H1 (cell line): ENCODE results near the gene HOXB8. TPM values are rescaled to one million over a fixed set of nuclear protein-coding genes. Genes with fewer than 3 reads are reported as not detected.

Experiments
- CTCF ChIA-PET: fragments of 300-600 bp; sonication (Branson Sonifier 250); formaldehyde crosslinking; loops from one replicate; lab custom pipeline; 2021; ENCODE audit not compliant: partially characterized antibody; lab: Charles Lee
- POLR2A ChIA-PET: fragments of 300-600 bp; sonication (Branson Sonifier 250); formaldehyde crosslinking; loops from one replicate; lab custom pipeline; 2021; ENCODE audit warnings: inconsistent platforms; ENCODE audit not compliant: partially characterized antibody; lab: Charles Lee
- DNase-seq, 2 experiments: peaks; one replicate each; pipeline versions ENCODE4 v3.0.0 to v3.0.0-alpha.2; 2010 to 2022; ENCODE audit warnings: low spot score in 2 of 2, low read depth in 1 of 2, mixed read lengths in 1 of 2
- FAIRE-seq: peaks from 2 replicates; lab custom pipeline; 2011; peaks lifted over from hg19 to GRCh38; lab: Jason Lieb, UNC
- H2AFZ ChIP-seq: 2 replicates; pipeline ENCODE4 v1.8.1; 2012; ENCODE audit warnings: low read length, inconsistent platforms
- H2AK5ac ChIP-seq: 2 replicates; pipeline ENCODE4 v1.6.1; 2013; ENCODE audit warnings: low read depth, low read length
- H2BK120ac ChIP-seq: replicated peaks from 2 replicates; pipeline ENCODE3; 2013; ENCODE audit warnings: low read depth, low read length, inconsistent platforms
- H2BK12ac ChIP-seq: 2 replicates; pipeline ENCODE4 v1.6.1; 2013; ENCODE audit warnings: low read depth, low read length
- H2BK15ac ChIP-seq: 2 replicates; pipeline ENCODE4 v1.6.1; 2013; ENCODE audit warnings: low read length
- H2BK20ac ChIP-seq: 2 replicates; pipeline ENCODE4 v1.6.1; 2013; ENCODE audit warnings: low read length
- H2BK5ac ChIP-seq: 2 replicates; pipeline ENCODE4 v1.6.1; 2013; ENCODE audit warnings: low read depth, low read length
- H3K14ac ChIP-seq: 2 replicates; pipeline ENCODE4 v1.6.1; 2013; ENCODE audit warnings: inconsistent platforms; ENCODE audit not compliant: insufficient read length
- H3K18ac ChIP-seq: 2 replicates; pipeline ENCODE4 v1.6.1; 2013; ENCODE audit warnings: low read length; ENCODE audit errors: extremely low read depth
- H3K23ac ChIP-seq: 2 replicates; pipeline ENCODE4 v1.6.1; 2013; ENCODE audit warnings: inconsistent platforms; ENCODE audit not compliant: insufficient read length
- H3K23me2 ChIP-seq: 2 replicates; pipeline ENCODE4 v1.6.1; 2013; ENCODE audit warnings: low read depth, low read length
- H3K27ac ChIP-seq: 2 replicates; pipeline ENCODE4 v1.6.1; 2011; ENCODE audit warnings: low read depth, low read length, inconsistent platforms
- H3K27me3 ChIP-seq, 4 experiments: replicated peaks in 1 of 4; 1 replicate in 1 of 4; 2 replicates in 3 of 4; pipeline versions ENCODE4 v1.6.1 to v1.8.1; 2011 to 2013; ENCODE audit warnings: low read length in 3 of 4, mild to moderate bottlenecking in 3 of 4, inconsistent platforms in 2 of 4, mixed read lengths in 2 of 4, moderate library complexity in 1 of 4; ENCODE audit not compliant: control insufficient read depth in 3 of 4, insufficient read depth in 3 of 4; ENCODE audit errors: extremely low read depth in 1 of 4
- H3K36me3 ChIP-seq, 4 experiments: 2 replicates each; pipeline versions ENCODE4 v1.6.1 to v1.8.1; 2011 to 2013; ENCODE audit warnings: mild to moderate bottlenecking in 4 of 4, low read length in 3 of 4, moderate library complexity in 2 of 4, control low read depth in 1 of 4, inconsistent platforms in 1 of 4; ENCODE audit not compliant: insufficient read depth in 4 of 4, control insufficient read depth in 2 of 4
- H3K4ac ChIP-seq: replicated peaks from 2 replicates; pipeline ENCODE3; 2013; ENCODE audit warnings: low read length, low read depth, mixed read lengths, inconsistent platforms; ENCODE audit not compliant: insufficient read length
- H3K4me1 ChIP-seq, 4 experiments: replicated peaks in 1 of 4; 1 replicate in 1 of 4; 2 replicates in 3 of 4; pipeline versions ENCODE4 v1.6.1 to v1.8.1; 2011 to 2013; ENCODE audit warnings: low read length in 3 of 4, inconsistent platforms in 2 of 4, mixed read lengths in 1 of 4; ENCODE audit not compliant: insufficient read depth in 4 of 4, control insufficient read depth in 3 of 4
- H3K4me2 ChIP-seq, 2 experiments: 2 replicates each; pipeline versions ENCODE4 v1.6.1 to v1.8.1; 2011 to 2013; ENCODE audit warnings: low read depth in 2 of 2, low read length in 2 of 2, control low read depth in 1 of 2, inconsistent platforms in 1 of 2, mild to moderate bottlenecking in 1 of 2; ENCODE audit not compliant: insufficient read depth in 1 of 2
- H3K4me3 ChIP-seq, 4 experiments: fragments of 200-600, 300-600 bp in 1 of 4; sonication (generic), shearing (Covaris generic), sonication (Bioruptor Twin) in 1 of 4; 2 replicates each; pipeline versions ENCODE4 v1.5.1 to v1.8.1; 2011 to 2016; ENCODE audit warnings: low read length in 4 of 4, low read depth in 3 of 4, control low read depth in 2 of 4, inconsistent platforms in 2 of 4, mild to moderate bottlenecking in 2 of 4, mixed read lengths in 1 of 4, moderate library complexity in 1 of 4; ENCODE audit not compliant: insufficient read depth in 2 of 4; ENCODE audit errors: extremely low read depth in 1 of 4
- H3K56ac ChIP-seq: replicated peaks from 2 replicates; pipeline ENCODE3; 2013; ENCODE audit warnings: low read depth, mild to moderate bottlenecking, mixed read lengths, low read length, inconsistent platforms; ENCODE audit not compliant: insufficient read length
- H3K79me1 ChIP-seq: 2 replicates; pipeline ENCODE4 v1.6.1; 2013; ENCODE audit warnings: low read depth, low read length, control low read depth
- H3K79me2 ChIP-seq, 2 experiments: 2 replicates each; pipeline versions ENCODE4 v1.6.1 to v1.8.1; 2012 to 2013; ENCODE audit warnings: low read length in 2 of 2, mild to moderate bottlenecking in 2 of 2, inconsistent platforms in 1 of 2; ENCODE audit not compliant: insufficient read depth in 2 of 2, control insufficient read depth in 1 of 2
- H3K9ac ChIP-seq, 4 experiments: replicated peaks in 1 of 4; 1 replicate in 1 of 4; 2 replicates in 3 of 4; pipeline versions ENCODE4 v1.6.1 to v1.8.1; 2011 to 2013; ENCODE audit warnings: low read depth in 3 of 4, low read length in 3 of 4, control low read depth in 2 of 4, mild to moderate bottlenecking in 2 of 4, moderate library complexity in 2 of 4, inconsistent platforms in 1 of 4; ENCODE audit errors: extremely low read depth in 1 of 4
- H3K9me3 ChIP-seq, 2 experiments: 2 replicates each; pipeline versions ENCODE4 v1.6.1 to v1.8.1; 2012 to 2013; ENCODE audit warnings: mild to moderate bottlenecking in 2 of 2, moderate library complexity in 2 of 2, control low read depth in 1 of 2, inconsistent platforms in 1 of 2, low read depth in 1 of 2, low read length in 1 of 2, mixed read lengths in 1 of 2; ENCODE audit not compliant: insufficient read depth in 2 of 2
- H4K20me1 ChIP-seq, 2 experiments: replicated peaks in 1 of 2; 2 replicates each; pipeline versions ENCODE3 to v1.8.1; 2011 to 2013; ENCODE audit warnings: inconsistent platforms in 2 of 2, low read length in 2 of 2, mild to moderate bottlenecking in 1 of 2; ENCODE audit not compliant: insufficient read depth in 2 of 2, control insufficient read depth in 1 of 2
- H4K5ac ChIP-seq: 2 replicates; pipeline ENCODE4 v1.6.1; 2013; ENCODE audit warnings: low read length, low read depth, mixed read lengths, inconsistent platforms; ENCODE audit not compliant: insufficient read length
- H4K8ac ChIP-seq: 2 replicates; pipeline ENCODE4 v1.8.0; 2013; ENCODE audit warnings: mild to moderate bottlenecking, moderate library complexity, low read length, inconsistent platforms; ENCODE audit not compliant: insufficient read depth; ENCODE audit errors: extremely low read depth
- H4K91ac ChIP-seq: replicated peaks from 2 replicates; pipeline ENCODE3; 2013; ENCODE audit warnings: low read length, mixed read lengths, inconsistent platforms; ENCODE audit not compliant: insufficient read length
- ASH2L ChIP-seq: fragments of 200-600, 300-600 bp; sonication (generic); IDR thresholded peaks from one replicate; pipeline ENCODE4 v1.7.1; 2017; ENCODE audit warnings: low read length
- RBBP5 ChIP-seq: IDR thresholded peaks from 2 replicates; pipeline ENCODE4 v1.7.1; 2012; ENCODE audit warnings: low read depth, mild to moderate bottlenecking, inconsistent platforms, low read length, moderate library complexity, borderline replicate concordance
- RNF2 ChIP-seq: fragments of 200-900, 300-1000 bp; sonication (generic); IDR thresholded peaks from 2 replicates; pipeline ENCODE4 v1.7.1; 2016; ENCODE audit warnings: borderline replicate concordance, low read depth, mild to moderate bottlenecking, antibody characterized with exemption, low read length; ENCODE audit not compliant: poor library complexity, severe bottlenecking; ENCODE audit errors: missing control alignments
- WGBS, 2 experiments: shearing (Covaris generic) in 1 of 2; methylation state at CpG; one replicate each; pipeline versions ENCODE4 v1.1.6 to v1.1.7; 2013 to 2015; ENCODE audit warnings: low lambda C conversion rate in 2 of 2, mixed read lengths in 2 of 2, inconsistent platforms in 1 of 2, low coverage in 1 of 2, missing lambda C conversion rate in 1 of 2; ENCODE audit not compliant: insufficient replicate concordance in 2 of 2, insufficient coverage in 1 of 2, insufficient read length in 1 of 2; ENCODE audit errors: extremely low coverage in 1 of 2, missing lambda C conversion rate in 1 of 2; 5-methylcytosine and 5-hydroxymethylcytosine counted together
- polyA plus RNA-seq, 7 experiments: library from polyadenylated mRNA; depleted of rRNA in 3 of 7; stranded (reverse) in 5 of 7; unstranded in 2 of 7; fragments of >200 nt in 5 of 7; fragments of 200-250 nt in 2 of 7; gene quantifications; 1 replicate in 5 of 7; 2 replicates in 1 of 7; 4 replicates in 1 of 7; pipeline versions ENCODE4 v1.2.1 to v1.2.3, GENCODE V29; 2011 to 2013; ENCODE audit warnings: missing spikeins in 2 of 7, mixed read lengths in 2 of 7
- total RNA-seq: library from RNA; stranded (reverse); fragmentation: NEBNext Ultra II Directional; extraction: Animal tissue kit (Norgen Biotek cat#: 25700); gene quantifications from 2 replicates; pipeline ENCODE4 v1.2.1, GENCODE V29; 2021

The HOXB8 gene
- total and polyA plus RNA-seq, 2 of the 8 experiments (the other 6 are each of a cell fraction or from before 2014, with no cell fraction given): not detected

DNA sequence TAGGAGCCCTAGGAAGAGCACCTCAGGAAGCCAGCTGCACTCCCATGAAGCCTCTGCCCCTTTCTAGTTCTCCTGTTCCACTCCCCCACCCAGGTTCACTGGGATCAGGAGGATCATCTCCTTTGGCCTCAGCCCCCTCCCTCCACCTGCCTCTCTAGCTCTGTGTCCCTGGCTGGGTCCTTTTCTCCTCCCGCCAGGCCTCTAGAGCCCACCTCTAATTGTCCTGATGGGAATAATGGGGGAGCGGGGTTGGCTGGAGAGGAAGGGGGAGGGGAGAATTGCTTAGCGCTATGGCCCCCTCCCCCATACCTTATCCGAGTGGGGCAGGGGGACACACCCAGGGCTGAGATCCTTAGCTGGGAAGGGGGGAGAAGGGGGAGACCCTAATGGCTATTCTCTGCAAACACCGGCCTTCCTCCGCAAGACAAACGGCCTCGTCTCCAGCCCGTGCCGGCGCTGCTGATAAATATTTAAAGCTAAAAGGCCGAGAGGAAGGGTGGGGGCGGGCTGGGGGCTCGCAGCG, 5.3 kb downstream of the HOXB8 start:
- H3K27ac ChIP-seq: no peak overlapping the region
- no peak overlapping the region for H3K9ac ChIP-seq
- no peaks in the 10 kb centered on the region; a peak in 1 of 4 replicates for H3K9me3 ChIP-seq
- H4K91ac ChIP-seq: no peak overlapping the region
- no peak overlapping the region for H3K18ac ChIP-seq
- peaks cover 0 to 7% (median 4%) of the 10 kb centered on the region in 4 experiments; a peak in 5 of 7 replicates for H3K4me1 ChIP-seq
- H2BK15ac ChIP-seq: no peak overlapping the region
- H3K23ac ChIP-seq: no peak overlapping the region
- H3K79me2 ChIP-seq: no peaks in the 10 kb centered on the region
- WGBS, 2 experiments: 7% methylated on average over 7 of the region's 15 CpGs; no CpG with 5 or more reads in 1 of the 2 experiments
- ChIA-PET POLR2A (interaction anchor here (0.7 kb wide), 1 partner anchor 89 kb away, joined by 3 read pairs; no protein-coding TSS in a partner anchor), CTCF (interaction anchor here (0.6 to 2.3 kb wide), 12 partner anchors 9 to 583 kb away, joined by 3 to 10 read pairs (median 3); no protein-coding TSS in a partner anchor)
- H2BK120ac ChIP-seq: no peak overlapping the region
- no peak overlapping the region for H4K5ac ChIP-seq
- H3K56ac ChIP-seq: no peak overlapping the region
- H2BK12ac ChIP-seq: no peak overlapping the region
- H2AK5ac ChIP-seq: no peak overlapping the region
- no peaks in the 10 kb centered on the region for H3K79me1 ChIP-seq
- no peak overlapping the region for H3K14ac ChIP-seq
- H3K23me2 ChIP-seq: peaks cover 2% of the 10 kb centered on the region; the same call in 1 of the 2 replicates
- peaks cover 28 to 38% of the 10 kb centered on the region in 2 experiments for H4K20me1 ChIP-seq
- H2BK20ac ChIP-seq: no peak overlapping the region
- peaks cover 0 to 18% (median 0%) of the 10 kb centered on the region in 4 experiments; a peak in 1 of 8 replicates for H3K36me3 ChIP-seq
- DNase-seq: no peak
- H2BK5ac ChIP-seq: no peak overlapping the region
- no peak overlapping the region for H2AFZ ChIP-seq
- no peak overlapping the region for H4K8ac ChIP-seq
- peak overlapping the region in 1 of 4 experiments; percentile 46; a peak in 2 of 8 replicates for H3K4me3 ChIP-seq
- peak overlapping the region; percentile 41 to 57; a peak in 3 of 4 replicates for H3K4me2 ChIP-seq
- H3K4ac ChIP-seq: no peak overlapping the region
- no peak for FAIRE-seq
- peak; percentile 6 for TF ChIP-seq ASH2L
- no peak for TF ChIP-seq RBBP5
- TF ChIP-seq RNF2: peak; percentile 24
- peaks cover 96 to 100% (median 99%) of the 10 kb centered on the region in 4 experiments for H3K27me3 ChIP-seq
